Measurements from ENCODE around the gene RABL6.

- TF ChIP-seq, protein P1, sequence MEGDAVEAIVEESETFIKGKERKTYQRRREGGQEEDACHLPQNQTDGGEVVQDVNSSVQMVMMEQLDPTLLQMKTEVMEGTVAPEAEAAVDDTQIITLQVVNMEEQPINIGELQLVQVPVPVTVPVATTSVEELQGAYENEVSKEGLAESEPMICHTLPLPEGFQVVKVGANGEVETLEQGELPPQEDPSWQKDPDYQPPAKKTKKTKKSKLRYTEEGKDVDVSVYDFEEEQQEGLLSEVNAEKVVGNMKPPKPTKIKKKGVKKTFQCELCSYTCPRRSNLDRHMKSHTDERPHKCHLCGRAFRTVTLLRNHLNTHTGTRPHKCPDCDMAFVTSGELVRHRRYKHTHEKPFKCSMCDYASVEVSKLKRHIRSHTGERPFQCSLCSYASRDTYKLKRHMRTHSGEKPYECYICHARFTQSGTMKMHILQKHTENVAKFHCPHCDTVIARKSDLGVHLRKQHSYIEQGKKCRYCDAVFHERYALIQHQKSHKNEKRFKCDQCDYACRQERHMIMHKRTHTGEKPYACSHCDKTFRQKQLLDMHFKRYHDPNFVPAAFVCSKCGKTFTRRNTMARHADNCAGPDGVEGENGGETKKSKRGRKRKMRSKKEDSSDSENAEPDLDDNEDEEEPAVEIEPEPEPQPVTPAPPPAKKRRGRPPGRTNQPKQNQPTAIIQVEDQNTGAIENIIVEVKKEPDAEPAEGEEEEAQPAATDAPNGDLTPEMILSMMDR (IDR thresholded peaks at IDR 0.05; ENCODE audit: insufficient read depth, low read length) = no peak
- no peak for TF ChIP-seq POLR2AphosphoS5 (IDR thresholded peaks at IDR 0.05; ENCODE audit: low read depth)
- no peak for TF ChIP-seq GABPA (IDR thresholded peaks at IDR 0.05; ENCODE audit: low read depth)
- TF ChIP-seq, protein P2, sequence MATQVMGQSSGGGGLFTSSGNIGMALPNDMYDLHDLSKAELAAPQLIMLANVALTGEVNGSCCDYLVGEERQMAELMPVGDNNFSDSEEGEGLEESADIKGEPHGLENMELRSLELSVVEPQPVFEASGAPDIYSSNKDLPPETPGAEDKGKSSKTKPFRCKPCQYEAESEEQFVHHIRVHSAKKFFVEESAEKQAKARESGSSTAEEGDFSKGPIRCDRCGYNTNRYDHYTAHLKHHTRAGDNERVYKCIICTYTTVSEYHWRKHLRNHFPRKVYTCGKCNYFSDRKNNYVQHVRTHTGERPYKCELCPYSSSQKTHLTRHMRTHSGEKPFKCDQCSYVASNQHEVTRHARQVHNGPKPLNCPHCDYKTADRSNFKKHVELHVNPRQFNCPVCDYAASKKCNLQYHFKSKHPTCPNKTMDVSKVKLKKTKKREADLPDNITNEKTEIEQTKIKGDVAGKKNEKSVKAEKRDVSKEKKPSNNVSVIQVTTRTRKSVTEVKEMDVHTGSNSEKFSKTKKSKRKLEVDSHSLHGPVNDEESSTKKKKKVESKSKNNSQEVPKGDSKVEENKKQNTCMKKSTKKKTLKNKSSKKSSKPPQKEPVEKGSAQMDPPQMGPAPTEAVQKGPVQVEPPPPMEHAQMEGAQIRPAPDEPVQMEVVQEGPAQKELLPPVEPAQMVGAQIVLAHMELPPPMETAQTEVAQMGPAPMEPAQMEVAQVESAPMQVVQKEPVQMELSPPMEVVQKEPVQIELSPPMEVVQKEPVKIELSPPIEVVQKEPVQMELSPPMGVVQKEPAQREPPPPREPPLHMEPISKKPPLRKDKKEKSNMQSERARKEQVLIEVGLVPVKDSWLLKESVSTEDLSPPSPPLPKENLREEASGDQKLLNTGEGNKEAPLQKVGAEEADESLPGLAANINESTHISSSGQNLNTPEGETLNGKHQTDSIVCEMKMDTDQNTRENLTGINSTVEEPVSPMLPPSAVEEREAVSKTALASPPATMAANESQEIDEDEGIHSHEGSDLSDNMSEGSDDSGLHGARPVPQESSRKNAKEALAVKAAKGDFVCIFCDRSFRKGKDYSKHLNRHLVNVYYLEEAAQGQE (IDR thresholded peaks at IDR 0.05; ENCODE audit: insufficient replicate concordance, low read depth) = no peak
- no peak for TF ChIP-seq SPI1 (IDR thresholded peaks at IDR 0.05; ENCODE audit: borderline replicate concordance, low read depth)
Measured at GRCh38 chr9:136777359-136777758, 30.4 kb upstream of the RABL6 start.
